HEK293 (cell line): ENCODE data around the gene ACTN4.

Experiments
- BCL11A ChIP-seq: fragments of 450-650 bp; formaldehyde crosslinking; IDR thresholded peaks from 2 replicates; pipeline ENCODE4 v1.5.1; 2016; ENCODE audit warnings: low read depth, missing biosample characterization, missing genetic modification characterization
- OVOL3 ChIP-seq: fragments of 450-650 bp; formaldehyde crosslinking; IDR thresholded peaks from 2 replicates; pipeline ENCODE4 v1.5.1; 2016; ENCODE audit warnings: missing biosample characterization, missing genetic modification characterization
- SP3 ChIP-seq: fragments of 450-650 bp; formaldehyde crosslinking; IDR thresholded peaks from 2 replicates; pipeline ENCODE4 v1.5.1; 2016; ENCODE audit warnings: missing biosample characterization, missing genetic modification characterization
- ZBTB20 ChIP-seq: fragments of 450-650 bp; formaldehyde crosslinking; IDR thresholded peaks from 2 replicates; pipeline ENCODE4 v1.5.1; 2016; ENCODE audit warnings: missing biosample characterization, missing genetic modification characterization
- ZBTB48 ChIP-seq: fragments of 450-650 bp; formaldehyde crosslinking; IDR thresholded peaks from 2 replicates; pipeline ENCODE4 v1.5.1; 2016; ENCODE audit warnings: missing biosample characterization, missing genetic modification characterization
- ZEB2 ChIP-seq: fragments of 450-650 bp; formaldehyde crosslinking; IDR thresholded peaks from 2 replicates; pipeline ENCODE4 v1.5.1; 2016; ENCODE audit warnings: missing biosample characterization, missing genetic modification characterization
- ZNF211 ChIP-seq: fragments of 450-650 bp; formaldehyde crosslinking; IDR thresholded peaks from 2 replicates; pipeline ENCODE4 v1.5.1; 2016; ENCODE audit warnings: low read depth, missing biosample characterization, missing genetic modification characterization
- ZNF366 ChIP-seq: fragments of 450-650 bp; formaldehyde crosslinking; conservative IDR thresholded peaks from 2 replicates; pipeline ENCODE4 v1.5.1; 2016; ENCODE audit warnings: missing biosample characterization, missing genetic modification characterization
- ZNF473 ChIP-seq: fragments of 450-650 bp; formaldehyde crosslinking; IDR thresholded peaks from 2 replicates; pipeline ENCODE4 v1.5.1; 2017; ENCODE audit warnings: missing biosample characterization, missing genetic modification characterization
- ZNF571 ChIP-seq: fragments of 450-650 bp; formaldehyde crosslinking; IDR thresholded peaks from 2 replicates; pipeline ENCODE4 v1.5.0; 2017; ENCODE audit warnings: missing biosample characterization, missing genetic modification characterization
- ZNF785 ChIP-seq: fragments of 450-650 bp; formaldehyde crosslinking; IDR thresholded peaks from 2 replicates; pipeline ENCODE4 v1.5.1; 2016; ENCODE audit warnings: missing biosample characterization, missing genetic modification characterization
- ZNF837 ChIP-seq: fragments of 450-650 bp; formaldehyde crosslinking; IDR thresholded peaks from 2 replicates; pipeline ENCODE4 v1.5.1; 2016; ENCODE audit warnings: missing biosample characterization, missing genetic modification characterization
- TF ChIP-seq, protein P1 (sequence below): fragments of 450-650 bp; formaldehyde crosslinking; IDR thresholded peaks from 2 replicates; pipeline ENCODE4 v1.5.1; 2016; ENCODE audit warnings: missing biosample characterization, missing genetic modification characterization
- TF ChIP-seq, protein P2 (sequence below): fragments of 450-650 bp; formaldehyde crosslinking; IDR thresholded peaks from 2 replicates; pipeline ENCODE4 v1.5.1; 2016; ENCODE audit warnings: missing biosample characterization, missing genetic modification characterization
- TF ChIP-seq, protein P3 (sequence below): fragments of 450-650 bp; formaldehyde crosslinking; IDR thresholded peaks from 2 replicates; pipeline ENCODE4 v1.5.1; 2016; ENCODE audit warnings: missing biosample characterization, missing genetic modification characterization
- TF ChIP-seq, protein P4 (sequence below): fragments of 450-650 bp; formaldehyde crosslinking; IDR thresholded peaks from 2 replicates; pipeline ENCODE4 v1.5.1; 2016; ENCODE audit warnings: missing biosample characterization, missing genetic modification characterization
- TF ChIP-seq, protein P5 (sequence below): fragments of 450-650 bp; IDR thresholded peaks from 2 replicates; pipeline ENCODE4 v1.5.1; 2018; ENCODE audit warnings: missing biosample characterization, missing genetic modification characterization
- TF ChIP-seq, protein P6 (sequence below): fragments of 450-650 bp; formaldehyde crosslinking; IDR thresholded peaks from 2 replicates; pipeline ENCODE4 v1.5.1; 2016; ENCODE audit warnings: missing biosample characterization, missing genetic modification characterization
- TF ChIP-seq, protein P7 (sequence below): fragments of 450-650 bp; formaldehyde crosslinking; IDR thresholded peaks from 2 replicates; pipeline ENCODE4 v1.5.0; 2017; ENCODE audit warnings: missing biosample characterization, missing genetic modification characterization, borderline replicate concordance
- TF ChIP-seq, protein P8 (sequence below): fragments of 450-650 bp; formaldehyde crosslinking; IDR thresholded peaks from 2 replicates; pipeline ENCODE4 v1.5.1; 2017; ENCODE audit warnings: missing biosample characterization, missing genetic modification characterization
- TF ChIP-seq, protein P9 (sequence below): fragments of 450-650 bp; formaldehyde crosslinking; IDR thresholded peaks from 2 replicates; pipeline ENCODE4 v1.5.1; 2016; ENCODE audit warnings: missing biosample characterization, missing genetic modification characterization

Gene ACTN4

DNA sequence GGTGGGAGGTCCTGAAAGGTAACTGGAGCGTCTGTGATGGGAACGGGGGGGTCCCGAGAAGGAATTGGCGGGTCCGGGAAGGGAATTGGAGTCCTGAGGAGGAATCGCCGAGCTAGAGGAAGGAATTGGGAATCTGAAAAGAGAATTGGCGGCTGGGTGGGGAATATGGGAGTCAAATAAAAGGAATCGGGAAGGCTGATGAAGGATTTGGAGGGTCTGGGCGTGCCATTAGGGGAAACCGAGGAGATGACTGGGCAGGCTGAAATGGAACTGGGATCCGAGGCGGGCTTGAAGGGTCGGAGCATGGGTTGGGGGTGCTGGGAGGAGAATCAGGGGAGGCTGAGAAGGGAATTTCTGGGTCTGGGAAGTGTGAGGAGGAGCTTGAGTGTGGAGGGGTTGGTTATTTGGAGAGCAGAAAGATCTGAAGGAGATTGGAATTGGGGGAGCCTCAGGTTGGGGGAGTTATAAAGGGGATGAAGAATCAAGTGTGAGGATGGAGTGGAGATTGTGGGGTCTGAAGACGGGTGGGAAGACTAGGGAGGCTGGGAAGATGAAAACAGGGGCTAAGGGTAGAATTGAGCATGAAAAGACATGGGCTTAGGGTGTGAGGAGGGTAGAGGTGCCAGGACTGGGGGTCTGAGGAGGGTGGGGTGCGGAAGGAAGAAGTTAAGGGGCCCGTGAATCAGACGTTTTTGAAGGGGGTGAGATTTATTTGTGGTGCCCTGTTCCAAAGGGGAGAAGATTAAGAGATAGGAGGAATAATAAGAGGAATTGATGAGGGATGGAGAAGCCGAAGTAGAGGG is 718 bp downstream of the ACTN4 start (continued):
- TF ChIP-seq, protein P1, sequence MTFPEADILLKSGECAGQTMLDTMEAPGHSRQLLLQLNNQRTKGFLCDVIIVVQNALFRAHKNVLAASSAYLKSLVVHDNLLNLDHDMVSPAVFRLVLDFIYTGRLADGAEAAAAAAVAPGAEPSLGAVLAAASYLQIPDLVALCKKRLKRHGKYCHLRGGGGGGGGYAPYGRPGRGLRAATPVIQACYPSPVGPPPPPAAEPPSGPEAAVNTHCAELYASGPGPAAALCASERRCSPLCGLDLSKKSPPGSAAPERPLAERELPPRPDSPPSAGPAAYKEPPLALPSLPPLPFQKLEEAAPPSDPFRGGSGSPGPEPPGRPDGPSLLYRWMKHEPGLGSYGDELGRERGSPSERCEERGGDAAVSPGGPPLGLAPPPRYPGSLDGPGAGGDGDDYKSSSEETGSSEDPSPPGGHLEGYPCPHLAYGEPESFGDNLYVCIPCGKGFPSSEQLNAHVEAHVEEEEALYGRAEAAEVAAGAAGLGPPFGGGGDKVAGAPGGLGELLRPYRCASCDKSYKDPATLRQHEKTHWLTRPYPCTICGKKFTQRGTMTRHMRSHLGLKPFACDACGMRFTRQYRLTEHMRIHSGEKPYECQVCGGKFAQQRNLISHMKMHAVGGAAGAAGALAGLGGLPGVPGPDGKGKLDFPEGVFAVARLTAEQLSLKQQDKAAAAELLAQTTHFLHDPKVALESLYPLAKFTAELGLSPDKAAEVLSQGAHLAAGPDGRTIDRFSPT (tag by site-specific recombination): peak; percentile 64
- TF ChIP-seq ZEB2 (tag by site-specific recombination) (no peak), ZNF785 (no peak; the same call in 1 of the 2 replicates), ZNF571 (tag by site-specific recombination) (no peak), ZNF837 (no peak), ZNF366 (tag by site-specific recombination) (no peak), ZBTB48 (tag by site-specific recombination) (peak; percentile 14), OVOL3 (tag by site-specific recombination) (peak; percentile 35; the same call in 1 of the 2 replicates), ZBTB20 (tag by site-specific recombination) (no peak; the same call in 1 of the 2 replicates), ZNF211 (tag by site-specific recombination) (peak; percentile 72; the same call in 1 of the 2 replicates), BCL11A (tag by site-specific recombination) (no peak), ZNF473 (tag by site-specific recombination) (no peak), SP3 (no peak; the same call in 1 of the 2 replicates)
- TF ChIP-seq, protein P2, sequence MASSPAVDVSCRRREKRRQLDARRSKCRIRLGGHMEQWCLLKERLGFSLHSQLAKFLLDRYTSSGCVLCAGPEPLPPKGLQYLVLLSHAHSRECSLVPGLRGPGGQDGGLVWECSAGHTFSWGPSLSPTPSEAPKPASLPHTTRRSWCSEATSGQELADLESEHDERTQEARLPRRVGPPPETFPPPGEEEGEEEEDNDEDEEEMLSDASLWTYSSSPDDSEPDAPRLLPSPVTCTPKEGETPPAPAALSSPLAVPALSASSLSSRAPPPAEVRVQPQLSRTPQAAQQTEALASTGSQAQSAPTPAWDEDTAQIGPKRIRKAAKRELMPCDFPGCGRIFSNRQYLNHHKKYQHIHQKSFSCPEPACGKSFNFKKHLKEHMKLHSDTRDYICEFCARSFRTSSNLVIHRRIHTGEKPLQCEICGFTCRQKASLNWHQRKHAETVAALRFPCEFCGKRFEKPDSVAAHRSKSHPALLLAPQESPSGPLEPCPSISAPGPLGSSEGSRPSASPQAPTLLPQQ (tag by site-specific recombination): no peak; the same call in 1 of the 2 replicates
- TF ChIP-seq, protein P3, sequence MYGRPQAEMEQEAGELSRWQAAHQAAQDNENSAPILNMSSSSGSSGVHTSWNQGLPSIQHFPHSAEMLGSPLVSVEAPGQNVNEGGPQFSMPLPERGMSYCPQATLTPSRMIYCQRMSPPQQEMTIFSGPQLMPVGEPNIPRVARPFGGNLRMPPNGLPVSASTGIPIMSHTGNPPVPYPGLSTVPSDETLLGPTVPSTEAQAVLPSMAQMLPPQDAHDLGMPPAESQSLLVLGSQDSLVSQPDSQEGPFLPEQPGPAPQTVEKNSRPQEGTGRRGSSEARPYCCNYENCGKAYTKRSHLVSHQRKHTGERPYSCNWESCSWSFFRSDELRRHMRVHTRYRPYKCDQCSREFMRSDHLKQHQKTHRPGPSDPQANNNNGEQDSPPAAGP (tag by site-specific recombination): no peak
- TF ChIP-seq, protein P4, sequence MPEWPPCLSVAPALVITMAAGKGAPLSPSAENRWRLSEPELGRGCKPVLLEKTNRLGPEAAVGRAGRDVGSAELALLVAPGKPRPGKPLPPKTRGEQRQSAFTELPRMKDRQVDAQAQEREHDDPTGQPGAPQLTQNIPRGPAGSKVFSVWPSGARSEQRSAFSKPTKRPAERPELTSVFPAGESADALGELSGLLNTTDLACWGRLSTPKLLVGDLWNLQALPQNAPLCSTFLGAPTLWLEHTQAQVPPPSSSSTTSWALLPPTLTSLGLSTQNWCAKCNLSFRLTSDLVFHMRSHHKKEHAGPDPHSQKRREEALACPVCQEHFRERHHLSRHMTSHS (tag by site-specific recombination): no peak
- TF ChIP-seq, protein P5, sequence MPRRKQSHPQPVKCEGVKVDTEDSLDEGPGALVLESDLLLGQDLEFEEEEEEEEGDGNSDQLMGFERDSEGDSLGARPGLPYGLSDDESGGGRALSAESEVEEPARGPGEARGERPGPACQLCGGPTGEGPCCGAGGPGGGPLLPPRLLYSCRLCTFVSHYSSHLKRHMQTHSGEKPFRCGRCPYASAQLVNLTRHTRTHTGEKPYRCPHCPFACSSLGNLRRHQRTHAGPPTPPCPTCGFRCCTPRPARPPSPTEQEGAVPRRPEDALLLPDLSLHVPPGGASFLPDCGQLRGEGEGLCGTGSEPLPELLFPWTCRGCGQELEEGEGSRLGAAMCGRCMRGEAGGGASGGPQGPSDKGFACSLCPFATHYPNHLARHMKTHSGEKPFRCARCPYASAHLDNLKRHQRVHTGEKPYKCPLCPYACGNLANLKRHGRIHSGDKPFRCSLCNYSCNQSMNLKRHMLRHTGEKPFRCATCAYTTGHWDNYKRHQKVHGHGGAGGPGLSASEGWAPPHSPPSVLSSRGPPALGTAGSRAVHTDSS (tag by site-specific recombination): no peak
- TF ChIP-seq, protein P6, sequence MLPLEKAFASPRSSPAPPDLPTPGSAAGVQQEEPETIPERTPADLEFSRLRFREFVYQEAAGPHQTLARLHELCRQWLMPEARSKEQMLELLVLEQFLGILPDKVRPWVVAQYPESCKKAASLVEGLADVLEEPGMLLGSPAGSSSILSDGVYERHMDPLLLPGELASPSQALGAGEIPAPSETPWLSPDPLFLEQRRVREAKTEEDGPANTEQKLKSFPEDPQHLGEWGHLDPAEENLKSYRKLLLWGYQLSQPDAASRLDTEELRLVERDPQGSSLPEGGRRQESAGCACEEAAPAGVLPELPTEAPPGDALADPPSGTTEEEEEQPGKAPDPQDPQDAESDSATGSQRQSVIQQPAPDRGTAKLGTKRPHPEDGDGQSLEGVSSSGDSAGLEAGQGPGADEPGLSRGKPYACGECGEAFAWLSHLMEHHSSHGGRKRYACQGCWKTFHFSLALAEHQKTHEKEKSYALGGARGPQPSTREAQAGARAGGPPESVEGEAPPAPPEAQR: no peak
- TF ChIP-seq, protein P7, sequence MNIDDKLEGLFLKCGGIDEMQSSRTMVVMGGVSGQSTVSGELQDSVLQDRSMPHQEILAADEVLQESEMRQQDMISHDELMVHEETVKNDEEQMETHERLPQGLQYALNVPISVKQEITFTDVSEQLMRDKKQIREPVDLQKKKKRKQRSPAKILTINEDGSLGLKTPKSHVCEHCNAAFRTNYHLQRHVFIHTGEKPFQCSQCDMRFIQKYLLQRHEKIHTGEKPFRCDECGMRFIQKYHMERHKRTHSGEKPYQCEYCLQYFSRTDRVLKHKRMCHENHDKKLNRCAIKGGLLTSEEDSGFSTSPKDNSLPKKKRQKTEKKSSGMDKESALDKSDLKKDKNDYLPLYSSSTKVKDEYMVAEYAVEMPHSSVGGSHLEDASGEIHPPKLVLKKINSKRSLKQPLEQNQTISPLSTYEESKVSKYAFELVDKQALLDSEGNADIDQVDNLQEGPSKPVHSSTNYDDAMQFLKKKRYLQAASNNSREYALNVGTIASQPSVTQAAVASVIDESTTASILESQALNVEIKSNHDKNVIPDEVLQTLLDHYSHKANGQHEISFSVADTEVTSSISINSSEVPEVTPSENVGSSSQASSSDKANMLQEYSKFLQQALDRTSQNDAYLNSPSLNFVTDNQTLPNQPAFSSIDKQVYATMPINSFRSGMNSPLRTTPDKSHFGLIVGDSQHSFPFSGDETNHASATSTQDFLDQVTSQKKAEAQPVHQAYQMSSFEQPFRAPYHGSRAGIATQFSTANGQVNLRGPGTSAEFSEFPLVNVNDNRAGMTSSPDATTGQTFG (tag by site-specific recombination): 0 out of 2 replicates have a peak, but pooled peaks have one; percentile 4
- TF ChIP-seq, protein P8, sequence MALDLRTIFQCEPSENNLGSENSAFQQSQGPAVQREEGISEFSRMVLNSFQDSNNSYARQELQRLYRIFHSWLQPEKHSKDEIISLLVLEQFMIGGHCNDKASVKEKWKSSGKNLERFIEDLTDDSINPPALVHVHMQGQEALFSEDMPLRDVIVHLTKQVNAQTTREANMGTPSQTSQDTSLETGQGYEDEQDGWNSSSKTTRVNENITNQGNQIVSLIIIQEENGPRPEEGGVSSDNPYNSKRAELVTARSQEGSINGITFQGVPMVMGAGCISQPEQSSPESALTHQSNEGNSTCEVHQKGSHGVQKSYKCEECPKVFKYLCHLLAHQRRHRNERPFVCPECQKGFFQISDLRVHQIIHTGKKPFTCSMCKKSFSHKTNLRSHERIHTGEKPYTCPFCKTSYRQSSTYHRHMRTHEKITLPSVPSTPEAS (tag by site-specific recombination): no peak
- TF ChIP-seq, protein P9, sequence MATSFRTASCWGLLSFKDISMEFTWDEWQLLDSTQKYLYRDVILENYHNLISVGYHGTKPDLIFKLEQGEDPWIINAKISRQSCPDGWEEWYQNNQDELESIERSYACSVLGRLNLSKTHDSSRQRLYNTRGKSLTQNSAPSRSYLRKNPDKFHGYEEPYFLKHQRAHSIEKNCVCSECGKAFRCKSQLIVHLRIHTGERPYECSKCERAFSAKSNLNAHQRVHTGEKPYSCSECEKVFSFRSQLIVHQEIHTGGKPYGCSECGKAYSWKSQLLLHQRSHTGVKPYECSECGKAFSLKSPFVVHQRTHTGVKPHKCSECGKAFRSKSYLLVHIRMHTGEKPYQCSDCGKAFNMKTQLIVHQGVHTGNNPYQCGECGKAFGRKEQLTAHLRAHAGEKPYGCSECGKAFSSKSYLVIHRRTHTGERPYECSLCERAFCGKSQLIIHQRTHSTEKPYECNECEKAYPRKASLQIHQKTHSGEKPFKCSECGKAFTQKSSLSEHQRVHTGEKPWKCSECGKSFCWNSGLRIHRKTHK (tag by site-specific recombination): no peak
